ES-I3 (cell line): ENCODE measurements around the gene MROH8.
A peak's percentile ranks its signal among the peaks of the same experiment; 100 is the strongest.

Experiments
- H3K36me3 ChIP-seq: 2 replicates; pipeline ENCODE4 v1.6.1; 2013; ENCODE audit warnings: mild to moderate bottlenecking, low read length, control low read depth, moderate library complexity; ENCODE audit not compliant: insufficient read depth
- H3K4me1 ChIP-seq: 2 replicates; pipeline ENCODE4 v1.6.1; 2013; ENCODE audit warnings: mild to moderate bottlenecking, control low read depth, low read length; ENCODE audit not compliant: insufficient read depth
- H3K9ac ChIP-seq: 2 replicates; pipeline ENCODE4 v1.6.1; 2013; ENCODE audit warnings: low read depth, mild to moderate bottlenecking, low read length, moderate library complexity
- H3K9me3 ChIP-seq: 2 replicates; pipeline ENCODE4 v1.6.1; 2013; ENCODE audit warnings: mild to moderate bottlenecking, low read length, moderate library complexity; ENCODE audit not compliant: control insufficient read depth, insufficient read depth

The MROH8 gene

DNA sequence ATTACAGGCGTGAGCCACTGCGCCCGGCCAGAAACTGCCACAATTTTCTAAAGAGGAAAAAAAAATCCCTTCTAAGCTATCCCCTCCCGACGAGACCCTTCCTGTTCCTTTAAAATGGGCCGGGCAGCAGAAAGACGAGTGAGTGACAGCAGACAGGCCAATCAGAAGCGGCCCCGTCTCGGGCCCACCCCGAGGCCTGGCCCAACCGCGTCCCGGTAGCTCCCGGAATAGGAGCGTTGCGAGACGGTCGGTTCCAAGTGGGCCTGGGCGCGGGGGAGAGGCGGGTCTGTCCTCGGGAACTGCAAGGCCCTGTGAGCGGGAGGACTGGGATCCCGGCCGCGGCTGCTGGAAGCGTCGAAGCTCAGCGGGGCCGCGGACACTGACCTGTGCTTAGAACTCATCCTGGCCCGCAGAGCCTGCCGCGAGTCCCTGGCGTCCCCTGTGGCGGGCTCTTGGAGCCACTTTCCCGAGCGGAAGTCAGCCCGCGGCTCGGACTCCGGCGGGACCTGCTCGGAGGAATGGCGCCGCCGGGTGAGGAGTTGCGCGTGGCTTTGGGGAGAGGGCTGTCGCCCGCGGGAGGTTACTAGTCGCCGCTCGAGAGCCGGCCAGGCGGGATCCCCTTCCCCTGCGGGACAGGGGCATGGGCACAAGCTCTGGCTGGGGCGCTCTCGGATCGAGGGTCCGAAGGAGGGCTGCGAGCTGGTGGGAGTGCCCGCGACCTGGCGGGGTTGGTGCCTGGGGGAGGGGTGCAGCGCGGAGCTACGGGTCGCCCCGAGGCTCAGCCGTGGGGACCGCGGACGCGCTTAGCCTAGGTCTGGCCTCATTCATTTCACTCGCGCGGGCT is at the start of gene MROH8, which contains the start of gene RPN2:
Gene MROH8 (minus strand): TSS at position 710 of the 844 bp plus-strand sequence.
Gene RPN2 (plus strand): TSS at position 492 of the 844 bp plus-strand sequence. CDS start 27 bp downstream, at position 519.
- Histone ChIP-seq H3K36me3 (peaks cover 4% of the 10 kb centered on the region), H3K9me3 (no peaks in the 10 kb centered on the region), H3K9ac (peak within 1 kb of the TSS; percentile 72), H3K4me1 (peaks cover 6% of the 10 kb centered on the region; the same call in 1 of the 2 replicates)

DNA sequence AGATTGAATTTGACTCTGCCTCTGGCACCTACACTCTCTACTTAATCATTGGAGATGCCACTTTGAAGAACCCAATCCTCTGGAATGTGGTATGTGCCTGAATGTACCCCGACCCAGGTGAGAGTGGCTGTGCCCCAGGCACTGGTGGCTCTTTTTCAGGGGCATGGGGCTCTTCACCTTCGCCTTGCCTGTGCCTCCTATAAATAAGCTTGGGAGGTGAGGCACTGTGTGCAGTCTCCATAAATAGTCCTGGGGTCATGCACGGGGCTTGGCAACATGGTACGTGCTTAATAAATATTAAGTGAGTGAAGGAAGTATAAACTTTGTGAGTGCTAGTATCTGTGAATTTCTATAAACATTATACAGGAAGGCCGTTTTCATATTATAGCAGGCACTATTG is 49.3 kb upstream of the MROH8 start:
- Histone ChIP-seq H3K9me3 (no peaks in the 10 kb centered on the region), H3K36me3 (peaks cover 55% of the 10 kb centered on the region), H3K4me1 (peaks cover 18% of the 10 kb centered on the region), H3K9ac (no peak overlapping the region)

DNA sequence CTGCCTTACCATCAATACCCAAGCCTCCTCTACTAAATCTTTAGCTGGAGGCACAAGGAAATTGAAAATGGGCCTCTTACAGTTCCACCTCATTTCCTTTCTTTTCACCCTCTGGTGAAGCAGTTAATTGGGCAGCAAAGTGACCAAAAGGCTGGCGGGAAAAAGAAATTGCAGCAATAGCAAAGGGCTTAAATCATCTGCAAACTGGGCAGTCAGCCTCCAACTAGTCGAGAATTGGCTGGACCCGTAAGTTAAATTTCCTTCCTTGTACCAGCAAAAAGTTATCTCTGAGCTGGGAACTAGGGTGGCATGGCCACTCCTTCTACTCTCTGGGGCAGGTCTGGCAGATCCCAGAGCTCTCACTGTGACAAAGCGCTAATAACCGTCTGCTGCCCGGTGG is 48.7 kb upstream of the MROH8 start:
- Histone ChIP-seq H3K4me1 (peaks cover 18% of the 10 kb centered on the region), H3K9me3 (no peaks in the 10 kb centered on the region), H3K9ac (no peak overlapping the region), H3K36me3 (peaks cover 56% of the 10 kb centered on the region)

DNA sequence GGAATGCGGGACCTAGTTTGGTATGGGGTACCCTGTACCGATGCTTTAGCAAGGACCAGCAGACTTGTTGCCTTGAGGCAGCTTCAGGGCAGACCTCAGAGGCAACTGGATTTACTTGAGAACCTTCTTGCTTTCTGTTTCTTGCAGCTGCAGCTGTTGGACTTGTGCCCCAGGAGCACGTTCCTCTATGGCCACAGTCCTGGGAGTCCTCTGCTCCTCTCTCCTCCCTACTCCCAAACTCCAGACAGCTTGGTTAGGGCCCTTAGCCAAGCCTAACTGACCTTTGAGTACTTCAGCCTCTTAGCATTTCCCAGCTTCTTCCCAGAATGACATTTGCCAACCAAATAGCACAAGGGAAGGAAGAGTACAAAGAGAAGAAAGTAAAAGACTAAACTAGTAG is 47.5 kb upstream of the MROH8 start:
- Histone ChIP-seq H3K9me3 (no peaks in the 10 kb centered on the region), H3K36me3 (peaks cover 55% of the 10 kb centered on the region), H3K4me1 (peaks cover 19% of the 10 kb centered on the region), H3K9ac (no peak overlapping the region)

DNA sequence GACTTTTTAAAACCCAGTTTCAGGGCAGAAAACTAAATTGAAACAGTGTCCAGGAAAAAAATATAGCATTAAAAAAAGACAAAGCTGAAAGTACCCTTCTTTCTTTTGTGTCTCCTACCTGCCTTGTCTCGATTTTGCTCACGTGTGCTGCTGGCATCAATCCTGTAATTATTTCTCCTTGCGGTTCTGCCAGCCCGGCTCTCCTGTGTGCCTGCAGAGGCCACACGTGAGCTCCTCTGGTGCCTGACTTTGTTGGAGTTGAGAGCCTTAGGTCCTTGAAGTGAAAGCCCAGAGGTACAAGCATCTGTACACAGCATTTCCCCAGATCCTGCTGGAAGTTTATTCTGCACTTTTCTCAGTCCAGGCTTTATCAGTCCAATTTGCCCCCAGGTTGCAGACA is 45.8 kb upstream of the MROH8 start:
- H3K36me3 ChIP-seq, result peaks cover 41% of the 10 kb centered on the region
- H3K9ac ChIP-seq, result no peak overlapping the region
- H3K9me3 ChIP-seq, result no peaks in the 10 kb centered on the region
- H3K4me1 ChIP-seq, result peaks cover 20% of the 10 kb centered on the region

DNA sequence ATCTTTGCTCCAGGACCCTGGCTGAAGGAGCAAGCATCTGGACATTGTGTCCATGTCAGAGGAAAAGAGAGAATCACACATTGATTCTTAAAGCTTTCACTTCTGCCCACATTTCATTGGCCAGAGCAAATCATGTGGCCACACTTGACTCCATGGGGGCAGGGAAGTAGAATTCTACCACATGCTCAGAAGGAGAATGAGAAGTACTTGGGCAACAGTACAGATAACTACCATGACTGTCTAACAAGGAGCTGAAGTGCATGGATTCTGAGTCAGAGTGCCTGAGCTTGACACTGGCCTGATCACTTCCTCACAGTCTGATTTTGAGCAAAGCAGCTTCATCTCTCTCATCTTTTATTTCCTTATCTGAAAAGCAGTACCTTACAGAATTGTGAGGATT is 43.7 kb upstream of the MROH8 start:
- Histone ChIP-seq H3K9me3 (no peaks in the 10 kb centered on the region), H3K9ac (no peak overlapping the region), H3K36me3 (peaks cover 31% of the 10 kb centered on the region), H3K4me1 (peaks cover 7% of the 10 kb centered on the region; the same call in 1 of the 2 replicates)

DNA sequence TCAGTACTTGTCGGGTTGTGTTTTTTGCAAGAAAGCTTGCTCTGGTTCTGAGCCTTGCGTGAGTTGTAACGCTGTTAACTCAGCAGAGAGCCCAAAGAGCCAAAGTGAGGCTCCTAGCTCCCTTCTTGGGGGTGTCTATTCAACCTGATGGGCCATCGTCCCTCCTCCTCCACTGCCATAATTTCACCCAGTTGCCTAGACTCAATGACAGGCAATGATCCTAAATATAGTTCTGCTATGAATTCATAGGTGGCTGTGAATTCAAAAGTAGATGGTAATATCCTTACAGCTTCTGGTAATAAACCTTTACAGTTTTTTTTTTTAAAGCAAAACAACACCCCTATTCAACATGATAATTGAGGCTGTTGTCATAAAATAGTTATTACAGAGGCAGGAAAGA is 42.7 kb upstream of the MROH8 start:
- Histone ChIP-seq H3K9me3 (no peaks in the 10 kb centered on the region), H3K4me1 (peaks cover 7% of the 10 kb centered on the region; the same call in 1 of the 2 replicates), H3K36me3 (peaks cover 25% of the 10 kb centered on the region)

DNA sequence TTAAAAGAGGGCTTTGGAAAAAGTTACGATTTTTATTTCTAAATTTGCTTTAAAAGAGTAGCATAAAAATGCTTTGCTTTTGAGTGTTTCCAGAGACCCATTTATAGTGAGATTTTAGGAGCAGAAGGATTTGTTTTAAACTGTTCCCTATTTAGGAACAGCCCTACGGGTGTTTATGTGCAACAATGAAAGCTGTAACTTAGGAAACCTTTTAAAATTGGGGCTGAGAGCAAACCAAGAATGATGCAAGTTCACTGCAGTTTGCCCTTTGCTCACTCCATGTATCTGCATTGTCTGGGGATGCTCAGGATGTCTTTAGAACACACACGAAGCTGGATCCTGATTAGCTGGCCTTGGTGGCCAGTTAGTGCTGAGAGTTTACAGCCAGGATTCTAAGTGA is 41.4 kb upstream of the MROH8 start:
- H3K9ac ChIP-seq, result no peak overlapping the region
- H3K36me3 ChIP-seq, result peaks cover 23% of the 10 kb centered on the region
- no peaks in the 10 kb centered on the region for H3K9me3 ChIP-seq
- H3K4me1 ChIP-seq, result peaks cover 7% of the 10 kb centered on the region; the same call in 1 of the 2 replicates

More for the DNA sequence above, 42.7 kb upstream of the MROH8 start:
- no peak overlapping the region for H3K9ac ChIP-seq

DNA sequence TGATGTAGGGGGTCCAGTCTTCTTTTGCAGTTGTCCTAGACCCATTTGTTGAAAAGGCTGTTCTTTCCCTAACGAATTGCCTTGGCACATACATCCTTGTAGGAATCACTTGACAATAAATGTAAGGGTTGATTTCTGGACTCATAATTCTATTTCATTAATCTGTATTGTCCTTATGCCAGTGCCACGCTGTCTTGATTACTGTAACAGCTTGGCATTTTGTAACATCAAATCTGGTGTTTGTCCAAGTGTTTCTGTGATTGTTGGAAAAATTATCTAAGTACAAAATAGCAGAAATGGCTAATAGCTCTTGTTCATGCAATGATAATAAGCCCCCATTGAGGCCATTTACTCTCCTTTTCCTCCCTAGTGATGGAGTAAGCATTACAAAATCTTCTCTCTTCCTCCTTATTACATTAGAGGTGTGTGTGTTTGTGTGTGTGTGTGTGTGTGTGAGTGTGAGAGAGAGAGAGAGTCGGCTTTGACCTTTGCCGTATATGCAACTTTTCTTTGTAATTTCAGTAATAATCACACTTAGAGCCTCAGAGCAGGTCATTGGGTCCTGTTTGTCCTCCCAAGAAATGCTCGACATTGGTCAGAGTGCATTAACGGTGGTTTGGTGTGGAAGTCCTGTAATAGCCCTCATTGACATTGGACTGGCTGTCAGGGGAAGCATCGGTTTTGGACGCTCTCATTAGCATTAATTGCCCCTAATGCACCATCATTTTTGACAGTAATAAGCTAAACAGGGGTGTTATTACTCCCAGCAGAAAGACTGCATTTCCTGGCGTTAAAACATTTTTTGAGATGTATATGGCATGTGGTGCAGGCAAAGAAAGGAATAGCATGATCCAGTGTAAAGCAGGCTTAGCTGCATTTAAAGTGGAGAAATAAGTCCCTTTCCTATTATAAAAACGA is 40.7 kb upstream of the MROH8 start:
- no peak overlapping the region for H3K9ac ChIP-seq
- H3K9me3 ChIP-seq, result no peaks in the 10 kb centered on the region
- peaks cover 17% of the 10 kb centered on the region for H3K36me3 ChIP-seq
- peaks cover 7% of the 10 kb centered on the region; the same call in 1 of the 2 replicates for H3K4me1 ChIP-seq

DNA sequence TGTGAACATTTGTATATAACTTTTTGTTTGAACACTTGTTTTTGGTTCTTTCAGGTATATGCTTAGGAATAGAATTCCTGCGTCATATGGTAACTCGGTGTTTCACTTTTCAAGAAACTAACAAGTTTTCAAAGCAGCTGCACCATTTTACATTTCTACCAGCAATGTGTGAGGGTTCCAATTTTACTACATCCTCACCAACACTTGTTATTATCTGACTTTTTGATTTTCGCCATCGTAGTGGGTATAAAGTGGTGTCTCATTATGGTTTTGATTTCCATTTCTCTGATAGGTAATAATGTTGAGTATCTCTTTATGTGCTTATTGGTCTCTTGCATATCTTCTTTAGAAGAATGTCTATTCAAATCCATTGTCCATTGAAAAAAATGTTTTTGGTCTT is 39.6 kb upstream of the MROH8 start:
- peaks cover 7% of the 10 kb centered on the region; the same call in 1 of the 2 replicates for H3K4me1 ChIP-seq
- no peak overlapping the region for H3K9ac ChIP-seq
- H3K36me3 ChIP-seq, result peaks cover 16% of the 10 kb centered on the region
- H3K9me3 ChIP-seq, result no peaks in the 10 kb centered on the region

DNA sequence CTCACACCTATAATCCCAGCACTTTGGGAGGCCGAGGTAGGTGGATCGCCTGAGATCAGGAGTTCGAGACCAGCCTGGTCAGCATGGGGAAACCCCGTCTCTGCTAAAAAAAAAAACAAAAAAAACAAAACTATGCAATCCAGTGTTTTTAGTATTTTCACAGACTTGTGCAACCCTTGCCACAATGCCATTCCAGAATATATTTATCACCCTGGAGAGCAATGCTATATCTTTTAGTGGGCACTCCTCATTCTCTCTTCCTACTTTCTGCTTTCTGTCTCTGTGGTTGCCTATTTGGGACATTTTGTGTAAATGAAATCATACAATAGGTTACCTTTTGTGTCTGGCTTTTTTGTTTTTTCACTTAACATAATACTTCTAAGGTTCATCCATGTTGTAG is 39.1 kb upstream of the MROH8 start:
- H3K36me3 ChIP-seq, result peaks cover 14% of the 10 kb centered on the region
- no peak overlapping the region for H3K9ac ChIP-seq
- H3K4me1 ChIP-seq, result peaks cover 7% of the 10 kb centered on the region; the same call in 1 of the 2 replicates
- H3K9me3 ChIP-seq, result no peaks in the 10 kb centered on the region

DNA sequence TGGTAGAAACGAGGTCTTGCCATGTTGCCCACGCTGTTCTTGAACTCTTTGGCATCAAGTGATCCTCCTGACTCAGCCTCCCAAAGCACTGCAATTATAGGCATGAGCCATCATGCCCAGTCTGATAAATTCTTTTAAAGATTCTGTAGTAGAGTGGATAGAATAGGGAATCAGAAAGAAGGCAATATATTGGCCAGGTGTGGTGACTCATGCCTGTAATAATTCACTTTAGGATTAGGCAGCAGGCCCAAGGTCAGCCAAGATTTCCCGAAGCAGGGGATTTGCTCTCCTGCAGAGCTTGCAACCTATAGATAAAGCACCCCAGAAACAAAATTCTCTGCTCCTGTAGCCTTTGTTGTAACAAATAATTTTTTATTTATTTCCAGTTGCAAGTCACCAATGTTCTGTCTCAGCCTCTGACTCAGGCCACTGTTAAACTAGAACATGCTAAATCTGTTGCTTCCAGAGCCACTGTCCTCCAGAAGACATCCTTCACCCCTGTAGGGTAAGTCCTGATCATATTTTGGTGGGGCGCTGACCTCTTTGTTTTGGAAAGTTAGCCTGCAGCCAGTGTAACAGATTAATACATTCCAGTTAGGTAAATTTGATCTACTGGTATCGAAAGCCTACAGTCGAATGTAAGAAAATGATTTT is 30.4 kb upstream of the MROH8 start:
- Histone ChIP-seq H3K4me1 (no peaks in the 10 kb centered on the region), H3K9ac (no peak overlapping the region), H3K9me3 (no peaks in the 10 kb centered on the region), H3K36me3 (peaks cover 42% of the 10 kb centered on the region)

DNA sequence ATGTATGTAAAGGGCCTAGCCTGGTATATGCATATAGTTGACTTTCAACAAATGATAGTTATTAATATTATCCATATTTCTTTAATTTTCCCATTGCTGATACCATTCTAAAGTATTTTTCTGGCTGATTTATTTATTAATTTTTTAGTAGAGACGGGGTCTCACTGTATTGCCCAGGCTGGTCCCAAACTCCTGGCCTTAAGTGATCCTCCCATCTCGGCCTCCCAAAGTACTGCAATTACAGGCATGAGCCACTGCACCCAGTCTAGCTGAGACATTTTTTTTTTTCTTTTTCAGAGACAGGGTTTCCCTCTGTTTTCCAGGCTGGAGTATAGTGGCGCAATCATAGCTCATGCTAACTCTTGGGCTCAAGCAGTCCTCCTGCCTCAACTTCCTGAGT is 29.8 kb upstream of the MROH8 start:
- Histone ChIP-seq H3K9me3 (no peaks in the 10 kb centered on the region), H3K36me3 (peaks cover 48% of the 10 kb centered on the region), H3K9ac (no peak overlapping the region), H3K4me1 (no peaks in the 10 kb centered on the region)

DNA sequence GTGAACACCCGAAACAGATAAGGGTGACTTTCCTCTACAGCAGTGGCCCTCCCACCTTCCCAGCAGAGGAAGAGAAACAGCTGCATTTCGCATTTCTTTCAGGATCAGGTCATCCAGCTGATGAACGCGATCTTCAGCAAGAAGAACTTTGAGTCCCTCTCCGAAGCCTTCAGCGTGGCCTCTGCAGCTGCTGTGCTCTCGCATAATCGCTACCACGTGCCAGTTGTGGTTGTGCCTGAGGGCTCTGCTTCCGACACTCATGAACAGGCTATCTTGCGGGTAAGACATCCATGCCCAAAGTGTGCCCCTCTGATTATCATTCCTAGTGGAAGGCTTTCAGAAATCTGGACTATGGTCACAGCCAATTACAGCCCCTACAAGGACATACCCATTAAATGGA is 27.8 kb upstream of the MROH8 start:
- Histone ChIP-seq H3K4me1 (peaks cover under 1% of the 10 kb centered on the region; the same call in 1 of the 2 replicates), H3K36me3 (peaks cover 55% of the 10 kb centered on the region), H3K9ac (no peak overlapping the region), H3K9me3 (no peaks in the 10 kb centered on the region)
